Measurements from ENCODE around the gene SLC35F4.

GRCh38 chr14:57848786-57849185 lies 17.1 kb downstream of the SLC35F4 start:
- no peak for TF ChIP-seq EZH2 (IDR thresholded peaks at IDR 0.05; ENCODE audit: borderline replicate concordance)
- no peak for TF ChIP-seq CTCF (IDR thresholded peaks at IDR 0.05; ENCODE audit: poor library complexity)
